GM23338 (cell line): Measurements from ENCODE around the gene DIDO1.

ENCODE experiments used
- CREB1 ChIP-seq: fragments of 250-450 bp; sonication (Bioruptor Pico); IDR thresholded peaks from 2 replicates; pipeline ENCODE4 v1.5.0; 2020; ENCODE audit warnings: low read depth, mild to moderate bottlenecking, moderate library complexity
- CTCF ChIP-seq, 2 experiments: fragments of 200-600 bp in 1 of 2; sonication (generic) in 1 of 2; conservative IDR thresholded peaks; 2 replicates each; pipeline versions ENCODE4 v1.5.1 to v1.6.1; 2016 to 2017; ENCODE audit warnings: antibody characterized with exemption in 2 of 2, low read depth in 2 of 2, mild to moderate bottlenecking in 2 of 2, moderate library complexity in 1 of 2
- EZH2 ChIP-seq: fragments of 200-600 bp; sonication (generic); IDR thresholded peaks from one replicate; pipeline ENCODE4 v1.8.0; 2017; ENCODE audit warnings: antibody characterized with exemption, mild to moderate bottlenecking, low read depth; ENCODE audit not compliant: unreplicated experiment
- EZH2phosphoT487 ChIP-seq: fragments of 200-600 bp; sonication (generic); IDR thresholded peaks from one replicate; pipeline ENCODE4 v1.8.1; 2018; ENCODE audit warnings: antibody characterized with exemption; ENCODE audit not compliant: unreplicated experiment
- JUNB ChIP-seq: IDR thresholded peaks from one replicate; pipeline ENCODE4 v1.6.1; 2016; ENCODE audit warnings: antibody characterized with exemption; ENCODE audit not compliant: unreplicated experiment
- NANOG ChIP-seq: IDR thresholded peaks from 2 replicates; pipeline ENCODE4 v1.6.1; 2016; ENCODE audit warnings: antibody characterized with exemption, borderline replicate concordance
- POLR2AphosphoS5 ChIP-seq: IDR thresholded peaks from 2 replicates; pipeline ENCODE4 v1.6.1; 2016; ENCODE audit warnings: antibody characterized with exemption, low read depth
- STAT1 ChIP-seq: IDR thresholded peaks from one replicate; pipeline ENCODE4 v1.6.1; 2016; ENCODE audit warnings: antibody characterized with exemption; ENCODE audit not compliant: unreplicated experiment
- ZNF114 ChIP-seq: fragments of 250-450 bp; sonication (Bioruptor Pico); IDR thresholded peaks from 2 replicates; pipeline ENCODE4 v1.5.0; 2020; ENCODE audit warnings: mild to moderate bottlenecking, moderate library complexity
- ZNF331 ChIP-seq: fragments of 250-450 bp; sonication (Bioruptor Pico); IDR thresholded peaks from 2 replicates; pipeline ENCODE4 v1.5.0; 2020; ENCODE audit warnings: low read depth, mild to moderate bottlenecking, moderate library complexity
- ZNF462 ChIP-seq: fragments of 250-450 bp; sonication (Bioruptor Pico); IDR thresholded peaks from 2 replicates; pipeline ENCODE4 v1.5.0; 2020; ENCODE audit warnings: mild to moderate bottlenecking, moderate library complexity
- TF ChIP-seq, protein P1 (sequence below): IDR thresholded peaks from one replicate; pipeline ENCODE4 v1.6.1; 2018; ENCODE audit warnings: antibody characterized with exemption; ENCODE audit not compliant: unreplicated experiment
- TF ChIP-seq, protein P2 (sequence below): IDR thresholded peaks from 2 replicates; pipeline ENCODE4 v1.6.1; 2016; ENCODE audit warnings: antibody characterized with exemption

DNA sequence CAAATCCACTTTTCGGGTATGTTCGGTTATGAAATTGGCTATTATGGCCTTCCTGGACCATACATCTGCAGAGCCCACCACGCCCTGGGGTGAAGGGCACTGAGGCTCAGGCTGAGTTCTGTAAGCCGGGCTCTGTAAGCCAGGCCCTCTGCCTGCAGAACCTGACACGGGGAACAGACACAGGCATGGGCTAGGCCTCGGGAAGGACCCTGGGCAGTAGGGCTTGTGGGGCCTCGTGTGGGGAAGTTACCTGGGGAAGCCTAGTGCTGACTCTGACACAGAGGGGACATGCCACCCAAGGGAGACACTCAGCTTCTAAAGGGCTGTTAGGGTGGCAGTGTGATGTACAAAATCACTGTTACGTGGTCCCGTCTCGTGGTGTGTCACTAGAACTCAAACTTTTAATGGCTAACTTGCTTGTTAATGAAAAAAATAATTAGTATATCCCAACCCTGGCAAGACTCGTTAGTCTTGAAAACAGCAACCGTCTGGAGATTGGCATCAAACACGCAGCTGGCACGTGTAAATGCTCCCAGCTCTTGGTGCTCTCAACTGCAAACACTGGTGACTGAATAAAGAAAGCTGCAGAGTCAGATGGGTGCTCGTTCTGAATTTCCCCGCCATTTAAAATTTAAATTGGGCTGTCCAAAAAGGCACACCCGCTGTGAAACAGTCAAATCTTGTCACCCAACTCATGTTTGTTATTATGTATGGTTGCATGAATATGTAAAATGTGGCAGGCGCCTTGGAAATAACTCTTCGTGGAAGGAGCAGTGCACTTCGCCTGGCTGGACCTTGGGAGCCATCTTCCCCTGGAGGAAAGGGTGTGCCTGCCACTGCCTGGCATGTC, 41.0 kb downstream of the DIDO1 start:
- TF ChIP-seq CTCF (conservative IDR thresholded peaks at IDR 0.05; ENCODE audit: low read depth in 2 of 2) = no peak
- TF ChIP-seq STAT1 = no peak
- no peak for TF ChIP-seq POLR2AphosphoS5
- TF ChIP-seq, protein P1, sequence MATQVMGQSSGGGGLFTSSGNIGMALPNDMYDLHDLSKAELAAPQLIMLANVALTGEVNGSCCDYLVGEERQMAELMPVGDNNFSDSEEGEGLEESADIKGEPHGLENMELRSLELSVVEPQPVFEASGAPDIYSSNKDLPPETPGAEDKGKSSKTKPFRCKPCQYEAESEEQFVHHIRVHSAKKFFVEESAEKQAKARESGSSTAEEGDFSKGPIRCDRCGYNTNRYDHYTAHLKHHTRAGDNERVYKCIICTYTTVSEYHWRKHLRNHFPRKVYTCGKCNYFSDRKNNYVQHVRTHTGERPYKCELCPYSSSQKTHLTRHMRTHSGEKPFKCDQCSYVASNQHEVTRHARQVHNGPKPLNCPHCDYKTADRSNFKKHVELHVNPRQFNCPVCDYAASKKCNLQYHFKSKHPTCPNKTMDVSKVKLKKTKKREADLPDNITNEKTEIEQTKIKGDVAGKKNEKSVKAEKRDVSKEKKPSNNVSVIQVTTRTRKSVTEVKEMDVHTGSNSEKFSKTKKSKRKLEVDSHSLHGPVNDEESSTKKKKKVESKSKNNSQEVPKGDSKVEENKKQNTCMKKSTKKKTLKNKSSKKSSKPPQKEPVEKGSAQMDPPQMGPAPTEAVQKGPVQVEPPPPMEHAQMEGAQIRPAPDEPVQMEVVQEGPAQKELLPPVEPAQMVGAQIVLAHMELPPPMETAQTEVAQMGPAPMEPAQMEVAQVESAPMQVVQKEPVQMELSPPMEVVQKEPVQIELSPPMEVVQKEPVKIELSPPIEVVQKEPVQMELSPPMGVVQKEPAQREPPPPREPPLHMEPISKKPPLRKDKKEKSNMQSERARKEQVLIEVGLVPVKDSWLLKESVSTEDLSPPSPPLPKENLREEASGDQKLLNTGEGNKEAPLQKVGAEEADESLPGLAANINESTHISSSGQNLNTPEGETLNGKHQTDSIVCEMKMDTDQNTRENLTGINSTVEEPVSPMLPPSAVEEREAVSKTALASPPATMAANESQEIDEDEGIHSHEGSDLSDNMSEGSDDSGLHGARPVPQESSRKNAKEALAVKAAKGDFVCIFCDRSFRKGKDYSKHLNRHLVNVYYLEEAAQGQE = no peak
- TF ChIP-seq EZH2 = no peak
- no peak for TF ChIP-seq ZNF114 (CRISPR knock-in tag)
- TF ChIP-seq EZH2phosphoT487 = no peak
- no peak for TF ChIP-seq ZNF331 (CRISPR knock-in tag)
- TF ChIP-seq CREB1 = no peak
- TF ChIP-seq, protein P2, sequence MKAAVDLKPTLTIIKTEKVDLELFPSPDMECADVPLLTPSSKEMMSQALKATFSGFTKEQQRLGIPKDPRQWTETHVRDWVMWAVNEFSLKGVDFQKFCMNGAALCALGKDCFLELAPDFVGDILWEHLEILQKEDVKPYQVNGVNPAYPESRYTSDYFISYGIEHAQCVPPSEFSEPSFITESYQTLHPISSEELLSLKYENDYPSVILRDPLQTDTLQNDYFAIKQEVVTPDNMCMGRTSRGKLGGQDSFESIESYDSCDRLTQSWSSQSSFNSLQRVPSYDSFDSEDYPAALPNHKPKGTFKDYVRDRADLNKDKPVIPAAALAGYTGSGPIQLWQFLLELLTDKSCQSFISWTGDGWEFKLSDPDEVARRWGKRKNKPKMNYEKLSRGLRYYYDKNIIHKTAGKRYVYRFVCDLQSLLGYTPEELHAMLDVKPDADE = no peak
- no peak for TF ChIP-seq ZNF462 (CRISPR knock-in tag)
- TF ChIP-seq JUNB = no peak
- no peak for TF ChIP-seq NANOG
